ENCODE data around the gene ABCB8. TPM values are rescaled to one million over a fixed set of nuclear protein-coding genes. Genes with fewer than 3 reads are reported as not detected.
"Not testable (repeated sequence)": the region's sequence is repeated elsewhere in the genome, so short reads cannot be mapped to it uniquely, and the experiment has no call there.

Gene ABCB8
- total RNA-seq, 3 donors from 2014 or later = 48.1 to 54.6 (median 48.5) TPM

DNA sequence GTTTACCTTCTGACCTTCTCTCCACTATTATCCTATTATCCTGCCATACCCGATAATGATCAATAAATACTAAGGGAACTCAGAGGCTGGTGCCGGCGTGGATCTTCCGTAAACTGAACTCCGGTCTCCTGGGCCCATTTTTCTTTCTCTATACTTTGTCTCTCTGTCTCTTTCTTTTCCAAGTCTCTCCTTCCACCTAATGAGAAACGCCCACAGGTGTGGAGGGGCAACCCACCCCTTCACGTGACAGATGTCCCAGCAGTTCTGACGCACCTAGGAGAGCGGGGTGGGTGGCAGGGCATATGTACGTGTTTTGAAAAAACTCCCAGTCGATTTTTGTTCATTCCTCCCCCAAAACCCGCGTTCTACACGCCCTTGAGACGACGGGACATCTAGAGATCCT lies 521 bp upstream of the ABCB8 start:
- Mint-ChIP-seq H3K4me1 (ENCODE audit: low read depth) (peaks cover 20% of the 10 kb centered on the region), H3K4me3 (peak overlapping the region; percentile 97)
- peak in 1 of 2 donors; percentile 6 for ATAC-seq
- not testable (repeated sequence) for H3K36me3 Mint-ChIP-seq (ENCODE audit: insufficient read depth); H3K27me3 Mint-ChIP-seq (ENCODE audit: low read depth); H3K9me3 Mint-ChIP-seq; DNase-seq

DNA sequence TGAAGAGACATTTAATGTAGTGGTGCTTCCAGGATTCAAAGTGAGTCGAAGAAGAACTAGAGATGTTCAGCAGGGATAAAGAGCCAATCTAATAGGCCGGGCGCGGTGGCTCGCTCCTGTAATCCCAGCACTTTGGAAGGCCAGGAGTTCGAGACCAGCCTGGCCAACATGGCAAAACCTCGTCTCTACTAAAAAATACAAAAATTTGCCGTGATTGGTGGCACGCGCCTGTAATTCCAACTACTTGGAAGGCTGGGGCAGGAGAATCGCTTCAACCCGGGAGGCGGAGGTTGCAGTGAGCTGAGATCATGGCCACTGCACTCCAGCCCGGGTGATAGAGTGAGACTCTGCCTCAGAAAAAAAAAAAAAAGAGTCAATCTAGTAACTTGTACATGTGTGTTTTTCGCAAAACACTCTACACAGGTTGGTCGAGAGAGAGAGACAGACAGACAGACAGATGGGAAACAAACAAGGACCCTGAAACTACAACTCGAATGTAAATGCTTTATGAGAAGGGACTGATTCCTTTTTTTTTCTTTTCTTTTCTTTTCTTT lies 775 bp downstream of the ABCB8 start:
- peaks cover 20% of the 10 kb centered on the region for H3K4me1 Mint-ChIP-seq (ENCODE audit: low read depth)
- H3K4me3 Mint-ChIP-seq = peak overlapping the region; percentile 97
- ATAC-seq = no peak
- no peak for DNase-seq
- peaks cover 5% of the 10 kb centered on the region for H3K36me3 Mint-ChIP-seq (ENCODE audit: insufficient read depth)
- no peaks in the 10 kb centered on the region for H3K9me3 Mint-ChIP-seq
- no peaks in the 10 kb centered on the region for H3K27me3 Mint-ChIP-seq (ENCODE audit: low read depth)

DNA sequence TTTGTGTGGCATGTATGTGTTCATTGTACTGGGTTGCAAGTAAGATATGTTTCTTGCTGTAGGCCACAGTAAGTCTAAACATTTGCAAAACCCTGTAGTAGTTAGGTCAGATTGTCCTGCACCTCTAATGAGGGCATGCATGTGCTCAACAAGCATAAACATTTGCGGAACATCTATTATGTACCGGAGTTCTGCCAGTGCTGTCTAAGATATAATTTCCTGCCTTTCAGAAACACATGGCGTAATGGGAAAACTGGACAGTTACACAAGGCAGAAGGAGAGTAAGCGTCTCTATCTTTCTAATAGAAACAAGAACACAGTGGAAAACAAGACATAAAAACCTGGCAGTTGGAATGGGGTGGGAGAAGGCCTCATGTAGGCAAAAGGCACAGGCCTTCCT lies 2.8 kb downstream of the ABCB8 start:
- peaks cover 20% of the 10 kb centered on the region for H3K4me1 Mint-ChIP-seq (ENCODE audit: low read depth)
- H3K36me3 Mint-ChIP-seq (ENCODE audit: insufficient read depth) = peaks cover 9% of the 10 kb centered on the region
- H3K4me3 Mint-ChIP-seq = no peak overlapping the region
- ATAC-seq = no peak
- H3K27me3 Mint-ChIP-seq (ENCODE audit: low read depth) = no peaks in the 10 kb centered on the region
- H3K9me3 Mint-ChIP-seq = no peaks in the 10 kb centered on the region
- no peak for DNase-seq

DNA sequence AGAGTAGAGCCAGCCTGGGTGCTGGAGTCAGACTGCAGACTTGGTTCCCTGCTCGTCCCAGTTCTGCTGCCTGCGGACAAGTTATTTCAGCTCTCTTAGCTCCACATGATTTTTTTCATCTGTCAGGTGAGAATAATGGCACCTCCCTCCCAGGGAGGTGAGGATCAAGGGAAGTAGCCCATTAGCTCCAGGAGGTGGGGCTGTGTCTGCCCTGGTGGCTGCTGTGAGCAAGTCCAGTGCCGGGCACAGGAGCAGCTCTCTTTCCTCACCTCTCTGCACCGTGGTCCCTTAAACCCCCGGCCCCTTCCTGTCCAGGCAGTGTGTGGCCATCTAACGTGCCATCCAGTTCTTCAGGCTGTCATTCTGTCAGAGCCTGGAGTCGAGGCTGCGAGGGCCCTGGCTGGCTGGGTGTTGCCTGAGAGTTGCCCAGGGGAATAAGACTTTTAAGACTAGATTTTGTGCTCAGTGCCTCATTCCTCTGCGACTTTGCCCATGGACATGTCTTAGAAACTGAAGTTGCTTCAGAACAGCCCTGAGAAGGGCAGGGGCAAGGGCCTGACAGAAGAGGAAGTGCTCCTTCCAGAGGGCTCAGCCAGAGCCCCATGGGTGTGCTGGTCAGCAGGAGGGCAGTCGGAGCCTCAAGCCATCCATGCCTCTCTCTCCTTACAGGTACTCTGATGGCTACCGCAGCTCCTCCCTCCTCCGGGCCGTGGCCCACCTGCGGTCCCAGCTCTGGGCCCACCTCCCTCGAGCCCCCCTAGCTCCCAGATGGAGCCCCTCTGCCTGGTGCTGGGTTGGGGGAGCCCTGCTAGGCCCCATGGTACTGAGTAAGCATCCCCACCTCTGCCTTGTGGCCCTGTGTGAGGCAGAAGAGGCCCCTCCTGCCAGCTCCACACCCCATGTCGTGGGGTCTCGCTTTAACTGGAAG lies 5.0 kb downstream of the ABCB8 start:
- DNase-seq (no peak), ATAC-seq (no peak)
- Mint-ChIP-seq H3K36me3 (ENCODE audit: insufficient read depth) (peaks cover 9% of the 10 kb centered on the region), H3K9me3 (no peaks in the 10 kb centered on the region), H3K4me3 (no peak overlapping the region), H3K27me3 (ENCODE audit: low read depth) (no peaks in the 10 kb centered on the region), H3K4me1 (ENCODE audit: low read depth) (peaks cover 12% of the 10 kb centered on the region)

DNA sequence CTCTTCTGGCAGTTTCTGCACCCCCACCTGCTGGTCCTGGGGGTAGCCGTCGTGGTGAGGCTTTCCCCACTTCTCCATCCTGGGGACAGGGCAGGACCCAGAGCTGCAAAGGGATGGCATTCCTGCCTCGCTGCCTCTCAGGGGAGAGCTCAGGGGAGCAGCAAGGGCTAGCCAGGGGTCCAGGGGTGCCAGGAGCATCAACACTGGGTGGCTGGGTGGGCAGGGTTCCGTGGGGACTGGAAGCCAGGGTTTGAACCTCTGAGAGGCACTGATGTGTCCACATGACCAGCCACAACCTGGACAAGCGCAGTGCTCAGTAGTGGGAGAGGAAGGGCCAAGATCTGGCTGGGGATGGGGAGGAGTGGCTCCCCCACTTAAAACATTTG lies 5.6 kb downstream of the ABCB8 start:
- DNase-seq (no peak), ATAC-seq (no peak)
- no peaks in the 10 kb centered on the region for H3K27me3 Mint-ChIP-seq (ENCODE audit: low read depth)
- H3K4me3 Mint-ChIP-seq = no peak overlapping the region
- peaks cover 6% of the 10 kb centered on the region for H3K36me3 Mint-ChIP-seq (ENCODE audit: insufficient read depth)
- no peaks in the 10 kb centered on the region for H3K9me3 Mint-ChIP-seq
- peaks cover 12% of the 10 kb centered on the region for H3K4me1 Mint-ChIP-seq (ENCODE audit: low read depth)

DNA sequence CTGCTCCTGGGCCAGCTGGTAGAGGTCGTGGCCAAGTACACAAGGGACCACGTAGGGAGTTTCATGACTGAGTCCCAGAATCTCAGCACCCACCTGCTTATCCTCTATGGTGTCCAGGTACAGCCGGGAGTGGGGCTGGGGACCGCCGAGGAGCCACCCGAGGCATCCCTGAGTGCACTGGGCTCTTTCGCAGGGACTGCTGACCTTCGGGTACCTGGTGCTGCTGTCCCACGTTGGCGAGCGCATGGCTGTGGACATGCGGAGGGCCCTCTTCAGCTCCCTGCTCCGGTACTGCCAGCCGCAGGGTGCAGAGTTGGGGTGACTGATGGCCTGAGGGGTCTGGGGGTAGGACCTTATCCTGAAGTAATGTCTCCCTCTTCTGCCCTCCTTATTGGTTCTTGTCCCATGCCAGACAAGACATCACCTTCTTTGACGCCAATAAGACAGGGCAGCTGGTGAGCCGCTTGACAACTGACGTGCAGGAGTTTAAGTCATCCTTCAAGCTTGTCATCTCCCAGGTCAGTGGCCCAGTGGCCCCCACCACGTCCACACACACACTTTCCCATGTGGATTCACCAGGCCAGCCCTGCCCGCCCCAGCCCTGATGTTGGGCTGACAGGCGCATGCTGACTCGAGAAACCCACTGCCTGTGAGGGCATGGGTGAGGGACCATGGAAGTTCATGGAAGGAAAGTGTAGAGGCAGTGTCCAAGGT lies 6.2 kb downstream of the ABCB8 start:
- H3K9me3 Mint-ChIP-seq = no peaks in the 10 kb centered on the region
- H3K4me3 Mint-ChIP-seq = no peak overlapping the region
- H3K36me3 Mint-ChIP-seq (ENCODE audit: insufficient read depth) = peaks cover 6% of the 10 kb centered on the region
- no peaks in the 10 kb centered on the region for H3K27me3 Mint-ChIP-seq (ENCODE audit: low read depth)
- DNase-seq (no peak), ATAC-seq (no peak)
- H3K4me1 Mint-ChIP-seq (ENCODE audit: low read depth) = peaks cover 14% of the 10 kb centered on the region

DNA sequence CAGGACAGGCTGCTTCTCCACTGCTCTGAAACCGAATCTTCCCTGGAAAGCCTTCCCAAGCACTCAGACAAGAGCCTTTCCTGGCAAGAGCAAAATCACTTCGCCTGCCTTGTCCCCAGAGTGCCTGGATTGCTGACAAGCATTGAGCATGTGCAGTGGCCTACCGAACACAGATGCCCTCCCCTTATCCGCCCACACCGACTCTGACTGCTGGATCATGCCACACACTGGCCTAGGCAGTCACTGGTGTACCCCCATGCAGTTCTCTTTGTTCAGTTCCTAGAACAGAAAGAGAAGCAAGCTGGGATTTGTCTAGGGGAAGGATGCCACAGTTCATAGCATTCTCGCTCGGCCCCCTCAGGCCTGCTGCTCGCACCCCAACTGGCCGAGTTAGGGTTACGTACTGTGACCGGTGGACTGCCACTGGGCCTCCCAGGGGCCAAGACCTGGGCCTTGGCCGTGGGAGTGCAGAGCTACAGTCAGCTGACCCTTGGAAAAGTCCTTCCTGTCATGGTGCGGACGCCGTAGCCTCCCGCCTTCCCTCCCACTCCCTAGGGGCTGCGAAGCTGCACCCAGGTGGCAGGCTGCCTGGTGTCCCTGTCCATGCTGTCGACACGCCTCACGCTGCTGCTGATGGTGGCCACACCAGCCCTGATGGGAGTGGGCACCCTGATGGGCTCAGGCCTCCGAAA lies 6.9 kb downstream of the ABCB8 start:
- no peak overlapping the region for H3K4me3 Mint-ChIP-seq
- ATAC-seq (no peak), DNase-seq (no peak)
- peaks cover 16% of the 10 kb centered on the region for H3K4me1 Mint-ChIP-seq (ENCODE audit: low read depth)
- no peaks in the 10 kb centered on the region for H3K9me3 Mint-ChIP-seq
- no peaks in the 10 kb centered on the region for H3K27me3 Mint-ChIP-seq (ENCODE audit: low read depth)
- peaks cover 6% of the 10 kb centered on the region for H3K36me3 Mint-ChIP-seq (ENCODE audit: insufficient read depth)

DNA sequence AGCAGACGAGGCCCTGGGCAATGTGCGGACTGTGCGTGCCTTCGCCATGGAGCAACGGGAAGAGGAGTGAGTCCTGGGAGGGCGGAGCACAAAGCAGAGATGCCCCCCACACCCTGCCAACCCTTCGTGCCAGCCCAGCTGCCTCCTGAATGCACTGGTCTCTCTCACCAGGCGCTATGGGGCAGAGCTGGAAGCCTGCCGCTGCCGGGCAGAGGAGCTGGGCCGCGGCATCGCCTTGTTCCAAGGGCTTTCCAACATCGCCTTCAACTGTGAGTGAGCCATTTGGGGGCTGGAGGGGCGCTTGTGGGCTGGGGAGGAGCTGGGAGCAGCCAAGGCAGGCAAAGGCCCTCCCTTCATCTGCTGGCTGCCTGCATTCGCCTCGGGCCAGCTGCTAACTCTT lies 7.7 kb downstream of the ABCB8 start:
- Mint-ChIP-seq H3K9me3 (no peaks in the 10 kb centered on the region), H3K4me3 (no peak overlapping the region), H3K27me3 (ENCODE audit: low read depth) (no peaks in the 10 kb centered on the region), H3K36me3 (ENCODE audit: insufficient read depth) (peaks cover 6% of the 10 kb centered on the region), H3K4me1 (ENCODE audit: low read depth) (peaks cover 16% of the 10 kb centered on the region)
- ATAC-seq (no peak), DNase-seq (no peak)

DNA sequence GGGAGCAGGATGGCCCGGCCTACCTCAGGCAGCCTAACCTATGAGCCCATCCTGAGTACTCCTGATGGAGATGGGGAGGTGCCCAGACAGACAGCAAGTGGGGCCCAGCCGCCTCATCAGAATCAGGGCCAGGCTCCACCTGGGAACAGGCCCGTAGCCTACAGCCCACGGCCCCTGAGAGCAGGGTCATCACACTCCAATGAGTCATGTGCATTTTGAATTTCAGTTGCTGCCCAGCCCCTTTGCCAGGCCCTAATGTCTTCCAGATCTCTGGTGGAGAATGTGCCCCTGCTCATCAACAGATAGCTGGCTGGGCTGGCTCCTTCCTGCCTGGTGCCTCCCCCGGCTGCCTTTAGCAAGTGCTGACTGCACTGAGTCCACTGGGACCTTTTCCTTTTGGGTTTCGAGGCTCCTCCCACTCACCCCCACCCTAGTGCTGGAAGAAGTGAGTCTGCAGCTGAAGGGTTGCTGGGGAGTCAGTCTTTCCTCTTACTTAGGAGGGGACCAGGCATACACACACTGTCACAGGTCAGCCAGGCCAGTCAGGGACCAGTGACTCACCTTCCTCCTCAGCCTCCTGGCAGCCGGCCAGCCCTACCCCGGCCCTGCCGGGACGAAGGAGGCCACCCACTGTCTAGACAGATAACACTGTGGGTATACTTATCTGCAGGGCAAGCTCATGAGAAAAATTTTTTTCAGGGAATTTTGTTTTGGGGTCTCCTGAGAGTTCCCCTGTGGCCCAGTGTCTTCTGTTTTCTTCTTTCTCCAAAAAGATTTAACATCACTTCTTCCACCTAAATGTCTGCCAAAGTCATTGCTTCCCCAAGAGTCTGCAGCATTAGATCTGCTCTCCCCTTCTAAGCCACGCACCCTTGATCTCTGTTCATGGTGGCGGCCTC lies 10.9 kb downstream of the ABCB8 start:
- DNase-seq (peak; percentile 64), ATAC-seq (peak; percentile 85 to 88)

DNA sequence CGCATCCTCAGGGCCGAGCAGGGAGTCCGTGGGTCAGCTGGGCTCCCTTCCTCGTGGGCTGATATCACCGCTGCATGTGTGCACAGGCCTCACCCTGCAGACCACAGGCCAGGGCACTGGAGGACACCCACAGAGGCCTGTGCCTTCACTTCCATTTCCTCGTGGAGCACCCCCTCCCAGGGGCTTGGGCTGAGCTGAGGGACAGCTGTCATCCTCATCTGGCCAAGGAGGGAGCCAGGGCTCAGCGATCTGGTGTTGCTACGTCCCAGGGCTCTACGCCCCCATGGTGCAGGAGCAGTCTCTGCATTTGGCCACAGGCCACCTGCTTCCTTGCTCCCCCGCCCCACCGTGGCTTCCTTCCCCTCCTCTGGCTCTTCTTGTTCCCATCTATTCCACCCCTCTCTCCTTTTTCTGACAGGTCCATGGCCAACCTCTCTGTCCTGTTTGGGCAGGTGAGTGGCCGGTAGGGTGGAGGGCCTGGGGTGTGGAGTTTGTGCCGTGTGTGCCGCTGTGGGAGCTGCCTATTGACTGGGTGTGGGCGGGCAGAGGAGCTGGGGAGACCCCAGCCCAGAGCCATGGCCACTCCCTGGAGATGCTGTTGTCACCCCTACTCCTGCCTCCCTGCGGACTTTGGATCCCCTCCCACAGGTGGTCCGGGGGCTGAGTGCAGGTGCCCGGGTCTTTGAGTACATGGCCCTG lies 11.7 kb downstream of the ABCB8 start:
- H3K9me3 Mint-ChIP-seq = no peaks in the 10 kb centered on the region
- ATAC-seq (no peak), DNase-seq (no peak)
- no peaks in the 10 kb centered on the region for H3K27me3 Mint-ChIP-seq (ENCODE audit: low read depth)
- H3K4me1 Mint-ChIP-seq (ENCODE audit: low read depth) = peaks cover 16% of the 10 kb centered on the region
- H3K4me3 Mint-ChIP-seq = no peak overlapping the region
- H3K36me3 Mint-ChIP-seq (ENCODE audit: insufficient read depth) = peaks cover 6% of the 10 kb centered on the region

More for the DNA sequence above, 10.9 kb downstream of the ABCB8 start:
- Mint-ChIP-seq H3K27me3 (ENCODE audit: low read depth) (no peaks in the 10 kb centered on the region), H3K4me3 (peak overlapping the region; percentile 51), H3K9me3 (no peaks in the 10 kb centered on the region), H3K36me3 (ENCODE audit: insufficient read depth) (peaks cover 4% of the 10 kb centered on the region), H3K4me1 (ENCODE audit: low read depth) (peaks cover 16% of the 10 kb centered on the region)

DNA sequence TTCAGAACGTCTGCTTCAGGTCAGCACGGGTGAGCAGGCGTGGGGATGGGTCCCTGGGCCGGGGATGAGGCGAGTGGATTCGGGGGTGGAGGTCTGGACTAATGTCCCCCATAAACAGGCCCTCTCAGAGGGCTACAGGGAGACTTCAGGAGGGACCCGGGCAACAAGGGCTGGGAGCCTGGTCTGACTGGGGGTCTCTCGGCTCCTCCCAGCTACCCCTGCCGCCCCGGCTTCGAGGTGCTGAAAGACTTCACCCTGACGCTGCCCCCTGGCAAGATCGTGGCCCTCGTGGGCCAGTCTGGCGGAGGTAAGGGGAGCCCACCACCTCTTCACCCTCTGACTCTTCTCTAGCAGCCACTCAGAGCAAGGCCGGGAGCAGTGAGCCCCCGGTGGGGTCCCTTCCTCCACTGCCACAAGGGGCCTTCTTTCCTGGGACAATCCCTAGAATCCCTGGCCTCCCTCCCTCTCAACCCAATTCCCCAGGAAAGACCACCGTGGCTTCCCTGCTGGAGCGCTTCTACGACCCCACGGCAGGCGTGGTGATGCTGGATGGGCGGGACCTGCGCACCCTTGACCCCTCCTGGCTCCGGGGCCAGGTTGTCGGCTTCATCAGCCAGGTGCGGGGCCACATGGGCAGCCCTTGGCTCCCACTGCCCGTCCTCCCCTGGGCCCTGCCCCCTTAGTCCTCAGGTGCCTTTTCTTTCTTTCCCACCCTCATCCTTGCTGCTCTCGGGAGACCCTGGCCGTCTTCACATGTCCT lies 12.5 kb downstream of the ABCB8 start:
- no peak for DNase-seq
- no peaks in the 10 kb centered on the region for H3K9me3 Mint-ChIP-seq
- H3K27me3 Mint-ChIP-seq (ENCODE audit: low read depth) = no peaks in the 10 kb centered on the region
- peaks cover 16% of the 10 kb centered on the region for H3K4me1 Mint-ChIP-seq (ENCODE audit: low read depth)
- peaks cover 2% of the 10 kb centered on the region for H3K36me3 Mint-ChIP-seq (ENCODE audit: insufficient read depth)
- H3K4me3 Mint-ChIP-seq = no peak overlapping the region
- no peak for ATAC-seq

DNA sequence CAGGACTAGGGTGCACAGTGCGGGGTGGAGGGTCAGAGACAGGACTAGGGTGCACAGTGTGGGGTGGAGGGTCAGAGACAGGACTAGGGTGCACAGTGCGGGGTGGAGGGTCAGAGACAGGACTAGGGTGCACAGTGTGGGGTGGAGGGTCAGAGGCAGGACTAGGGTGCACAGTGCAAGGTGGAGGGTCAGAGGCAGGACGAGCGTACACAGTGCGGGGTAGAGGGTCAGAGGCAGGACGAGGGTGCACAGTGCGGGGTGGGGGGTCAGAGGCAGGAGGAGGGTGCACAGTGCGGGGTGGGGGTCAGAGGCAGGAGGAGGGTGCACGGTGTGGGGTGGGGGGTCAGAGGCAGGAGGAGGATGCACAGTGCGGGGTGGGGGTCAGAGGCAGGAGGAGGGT lies 15.2 kb downstream of the ABCB8 start:
- peaks cover 16% of the 10 kb centered on the region for H3K4me1 Mint-ChIP-seq (ENCODE audit: low read depth)
- not testable (repeated sequence) for ATAC-seq; DNase-seq; H3K4me3 Mint-ChIP-seq; H3K27me3 Mint-ChIP-seq (ENCODE audit: low read depth); H3K9me3 Mint-ChIP-seq; H3K36me3 Mint-ChIP-seq (ENCODE audit: insufficient read depth)

All from activated T-cell treated with anti-CD3 and anti-CD28 coated beads, Interleukin-2, amount 50 U/mL, for 4 hours (primary cell).